GM12878 (cell line): ENCODE measurements around the gene TESK1. TPM values are rescaled to one million over a fixed set of nuclear protein-coding genes. Genes with fewer than 3 reads are reported as not detected.

Experiments used
- ATF7 ChIP-seq: fragments of 450-650 bp; IDR thresholded peaks from 2 replicates; pipeline ENCODE4 v1.6.1; 2016; ENCODE audit warnings: low read depth, mild to moderate bottlenecking
- BHLHE40 ChIP-seq, 2 experiments: fragments of 450-650 bp in 1 of 2; IDR thresholded peaks; 2 replicates each; pipeline ENCODE4 v1.6.1; 2011 to 2017; ENCODE audit warnings: low read depth in 2 of 2, borderline replicate concordance in 1 of 2, improper control_type of control experiment in 1 of 2, low read length in 1 of 2, mild to moderate bottlenecking in 1 of 2
- BRCA1 ChIP-seq: IDR thresholded peaks from 2 replicates; pipeline ENCODE4 v1.6.1; 2011; ENCODE audit warnings: low read depth, low read length, improper control_type of control experiment
- GABPA ChIP-seq: IDR thresholded peaks from 2 replicates; pipeline ENCODE4 v1.6.1; 2014; ENCODE audit warnings: antibody characterized with exemption, low read depth, mild to moderate bottlenecking, inconsistent platforms
- JUNB ChIP-seq: IDR thresholded peaks from 2 replicates; pipeline ENCODE4 v1.6.1; 2016; ENCODE audit warnings: antibody characterized with exemption, mild to moderate bottlenecking
- JUND ChIP-seq: IDR thresholded peaks from 2 replicates; pipeline ENCODE4 v1.6.1; 2012; ENCODE audit warnings: low read depth, mild to moderate bottlenecking, low read length, improper control_type of control experiment, moderate library complexity
- MTA2 ChIP-seq: fragments of 450-650 bp; IDR thresholded peaks from 2 replicates; pipeline ENCODE4 v1.6.1; 2016; ENCODE audit warnings: low read depth, mild to moderate bottlenecking, moderate library complexity
- RUNX3 ChIP-seq: IDR thresholded peaks from 2 replicates; pipeline ENCODE4 v1.6.1; 2012; ENCODE audit warnings: low read length, inconsistent platforms
- SIX5 ChIP-seq: IDR thresholded peaks from 2 replicates; pipeline ENCODE4 v1.6.1; 2011; ENCODE audit warnings: mild to moderate bottlenecking, low read depth, low read length, moderate library complexity; ENCODE audit not compliant: severe bottlenecking
- SPI1 ChIP-seq: IDR thresholded peaks from 2 replicates; pipeline ENCODE4 v1.6.1; 2011; ENCODE audit warnings: low read depth, mild to moderate bottlenecking, low read length, moderate library complexity, borderline replicate concordance; ENCODE audit not compliant: insufficient read depth
- TCF12 ChIP-seq: IDR thresholded peaks from 2 replicates; pipeline ENCODE4 v1.6.1; 2011; ENCODE audit warnings: low read depth, mild to moderate bottlenecking, low read length
- ZNF24 ChIP-seq: fragments of 450-650 bp; IDR thresholded peaks from 2 replicates; pipeline ENCODE4 v1.6.1; 2017; ENCODE audit warnings: antibody characterized with exemption, mild to moderate bottlenecking
- ZNF274 ChIP-seq: IDR thresholded peaks from one replicate; pipeline ENCODE4 v1.8.0; 2011; ENCODE audit not compliant: insufficient read length, insufficient read depth
- polyA plus RNA-seq, 11 experiments: library from polyadenylated mRNA; depleted of rRNA in 4 of 11; unstranded in 6 of 11; stranded (reverse) in 5 of 11; fragments of >200 nt; fragmentation: Nextera tagmentation in 4 of 11; fragmentation: Illumina TruSeq in 1 of 11; extraction: Ambion mirVana in 4 of 11; extraction: Trizol in 1 of 11; gene quantifications; 1 replicate in 1 of 11; 2 replicates in 10 of 11; pipeline versions ENCODE4 v1.2.1 to v1.2.3, GENCODE V29; 2011 to 2016; ENCODE audit warnings: inconsistent platforms in 2 of 11, missing spikeins in 2 of 11, low read depth in 1 of 11
- total RNA-seq, 4 experiments: library from RNA; depleted of rRNA in 3 of 4; stranded (reverse); fragments of >200 nt in 3 of 4; fragmentation: Illumina TruSeq in 1 of 4; extraction: Trizol in 1 of 4; gene quantifications; 2 replicates each; pipeline versions ENCODE4 v1.2.1 to v1.2.3, GENCODE V29; 2013 to 2021
- TF ChIP-seq, protein P1 (sequence below): fragments of 450-650 bp; IDR thresholded peaks from 2 replicates; pipeline ENCODE4 v1.6.1; 2017; ENCODE audit warnings: mild to moderate bottlenecking, low read depth, inconsistent platforms; ENCODE audit not compliant: poor library complexity, severe bottlenecking
- TF ChIP-seq, protein P2 (sequence below): fragments of 450-650 bp; IDR thresholded peaks from 2 replicates; pipeline ENCODE4 v1.6.1; 2018; ENCODE audit warnings: borderline replicate concordance, mild to moderate bottlenecking; ENCODE audit not compliant: partially characterized antibody
- TF ChIP-seq, protein P3 (sequence below): fragments of 450-650 bp; formaldehyde crosslinking; IDR thresholded peaks from 2 replicates; pipeline ENCODE4 v1.5.0; 2022; ENCODE audit warnings: mild to moderate bottlenecking, missing genetic modification characterization
- TF ChIP-seq, protein P4 (sequence below): fragments of 450-650 bp; IDR thresholded peaks from 2 replicates; pipeline ENCODE4 v1.6.1; 2018; ENCODE audit warnings: mild to moderate bottlenecking, low read depth, moderate library complexity; ENCODE audit not compliant: partially characterized antibody

TESK1 gene
- total and polyA plus RNA-seq, 10 of the 15 experiments (the other 5 are each of a cell fraction or from before 2014, with no cell fraction given): 0.16 to 19.5 (median 7.9) TPM; not detected in 1

DNA sequence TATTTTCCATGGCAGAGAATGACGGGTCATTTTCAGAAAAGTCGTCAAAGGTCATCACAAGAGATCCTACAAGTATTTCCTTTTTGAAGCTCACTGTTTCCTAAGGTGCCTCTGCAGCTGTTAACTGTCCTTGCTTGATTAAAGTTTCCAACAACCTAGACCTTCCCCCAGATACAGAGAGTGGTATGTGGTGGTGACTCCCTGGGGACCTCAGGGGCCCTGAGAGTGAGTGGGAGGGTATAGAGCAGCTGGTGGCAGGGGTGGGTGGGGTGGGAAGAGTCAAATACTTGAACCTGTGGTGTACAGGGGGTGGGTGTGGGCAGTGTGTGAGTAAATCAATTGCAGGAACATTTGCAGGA is 14.7 kb downstream of the TESK1 start (continued):
- TF ChIP-seq, protein P1, sequence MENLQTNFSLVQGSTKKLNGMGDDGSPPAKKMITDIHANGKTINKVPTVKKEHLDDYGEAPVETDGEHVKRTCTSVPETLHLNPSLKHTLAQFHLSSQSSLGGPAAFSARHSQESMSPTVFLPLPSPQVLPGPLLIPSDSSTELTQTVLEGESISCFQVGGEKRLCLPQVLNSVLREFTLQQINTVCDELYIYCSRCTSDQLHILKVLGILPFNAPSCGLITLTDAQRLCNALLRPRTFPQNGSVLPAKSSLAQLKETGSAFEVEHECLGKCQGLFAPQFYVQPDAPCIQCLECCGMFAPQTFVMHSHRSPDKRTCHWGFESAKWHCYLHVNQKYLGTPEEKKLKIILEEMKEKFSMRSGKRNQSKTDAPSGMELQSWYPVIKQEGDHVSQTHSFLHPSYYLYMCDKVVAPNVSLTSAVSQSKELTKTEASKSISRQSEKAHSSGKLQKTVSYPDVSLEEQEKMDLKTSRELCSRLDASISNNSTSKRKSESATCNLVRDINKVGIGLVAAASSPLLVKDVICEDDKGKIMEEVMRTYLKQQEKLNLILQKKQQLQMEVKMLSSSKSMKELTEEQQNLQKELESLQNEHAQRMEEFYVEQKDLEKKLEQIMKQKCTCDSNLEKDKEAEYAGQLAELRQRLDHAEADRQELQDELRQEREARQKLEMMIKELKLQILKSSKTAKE: no peak
- TF ChIP-seq ZNF274: no peak
- TF ChIP-seq SIX5: no peak
- TF ChIP-seq TCF12: peak; percentile 78
- TF ChIP-seq, protein P2, sequence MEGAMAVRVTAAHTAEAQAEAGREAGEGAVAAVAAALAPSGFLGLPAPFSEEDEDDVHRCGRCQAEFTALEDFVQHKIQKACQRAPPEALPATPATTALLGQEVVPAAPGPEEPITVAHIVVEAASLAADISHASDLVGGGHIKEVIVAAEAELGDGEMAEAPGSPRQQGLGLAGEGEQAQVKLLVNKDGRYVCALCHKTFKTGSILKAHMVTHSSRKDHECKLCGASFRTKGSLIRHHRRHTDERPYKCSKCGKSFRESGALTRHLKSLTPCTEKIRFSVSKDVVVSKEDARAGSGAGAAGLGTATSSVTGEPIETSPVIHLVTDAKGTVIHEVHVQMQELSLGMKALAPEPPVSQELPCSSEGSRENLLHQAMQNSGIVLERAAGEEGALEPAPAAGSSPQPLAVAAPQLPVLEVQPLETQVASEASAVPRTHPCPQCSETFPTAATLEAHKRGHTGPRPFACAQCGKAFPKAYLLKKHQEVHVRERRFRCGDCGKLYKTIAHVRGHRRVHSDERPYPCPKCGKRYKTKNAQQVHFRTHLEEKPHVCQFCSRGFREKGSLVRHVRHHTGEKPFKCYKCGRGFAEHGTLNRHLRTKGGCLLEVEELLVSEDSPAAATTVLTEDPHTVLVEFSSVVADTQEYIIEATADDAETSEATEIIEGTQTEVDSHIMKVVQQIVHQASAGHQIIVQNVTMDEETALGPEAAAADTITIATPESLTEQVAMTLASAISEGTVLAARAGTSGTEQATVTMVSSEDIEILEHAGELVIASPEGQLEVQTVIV: no peak
- TF ChIP-seq ATF7: 0 out of 2 replicates have a peak, but pooled peaks have one; percentile 39
- TF ChIP-seq, protein P3, sequence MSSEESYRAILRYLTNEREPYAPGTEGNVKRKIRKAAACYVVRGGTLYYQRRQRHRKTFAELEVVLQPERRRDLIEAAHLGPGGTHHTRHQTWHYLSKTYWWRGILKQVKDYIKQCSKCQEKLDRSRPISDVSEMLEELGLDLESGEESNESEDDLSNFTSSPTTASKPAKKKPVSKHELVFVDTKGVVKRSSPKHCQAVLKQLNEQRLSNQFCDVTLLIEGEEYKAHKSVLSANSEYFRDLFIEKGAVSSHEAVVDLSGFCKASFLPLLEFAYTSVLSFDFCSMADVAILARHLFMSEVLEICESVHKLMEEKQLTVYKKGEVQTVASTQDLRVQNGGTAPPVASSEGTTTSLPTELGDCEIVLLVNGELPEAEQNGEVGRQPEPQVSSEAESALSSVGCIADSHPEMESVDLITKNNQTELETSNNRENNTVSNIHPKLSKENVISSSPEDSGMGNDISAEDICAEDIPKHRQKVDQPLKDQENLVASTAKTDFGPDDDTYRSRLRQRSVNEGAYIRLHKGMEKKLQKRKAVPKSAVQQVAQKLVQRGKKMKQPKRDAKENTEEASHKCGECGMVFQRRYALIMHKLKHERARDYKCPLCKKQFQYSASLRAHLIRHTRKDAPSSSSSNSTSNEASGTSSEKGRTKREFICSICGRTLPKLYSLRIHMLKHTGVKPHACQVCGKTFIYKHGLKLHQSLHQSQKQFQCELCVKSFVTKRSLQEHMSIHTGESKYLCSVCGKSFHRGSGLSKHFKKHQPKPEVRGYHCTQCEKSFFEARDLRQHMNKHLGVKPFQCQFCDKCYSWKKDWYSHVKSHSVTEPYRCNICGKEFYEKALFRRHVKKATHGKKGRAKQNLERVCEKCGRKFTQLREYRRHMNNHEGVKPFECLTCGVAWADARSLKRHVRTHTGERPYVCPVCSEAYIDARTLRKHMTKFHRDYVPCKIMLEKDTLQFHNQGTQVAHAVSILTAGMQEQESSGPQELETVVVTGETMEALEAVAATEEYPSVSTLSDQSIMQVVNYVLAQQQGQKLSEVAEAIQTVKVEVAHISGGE (CRISPR knock-in tag): no peak
- peak; percentile 55 for TF ChIP-seq RUNX3
- TF ChIP-seq SPI1: no peak
- no peak for TF ChIP-seq JUND
- no peak for TF ChIP-seq ZNF24
- no peak for TF ChIP-seq BRCA1
- no peak for TF ChIP-seq MTA2
- TF ChIP-seq JUNB: no peak
- TF ChIP-seq BHLHE40 (IDR thresholded peaks at IDR 0.05; ENCODE audit: borderline replicate concordance in 1 of 2, low read depth in 2 of 2, low read length in 1 of 2): no peak
- TF ChIP-seq, protein P4, sequence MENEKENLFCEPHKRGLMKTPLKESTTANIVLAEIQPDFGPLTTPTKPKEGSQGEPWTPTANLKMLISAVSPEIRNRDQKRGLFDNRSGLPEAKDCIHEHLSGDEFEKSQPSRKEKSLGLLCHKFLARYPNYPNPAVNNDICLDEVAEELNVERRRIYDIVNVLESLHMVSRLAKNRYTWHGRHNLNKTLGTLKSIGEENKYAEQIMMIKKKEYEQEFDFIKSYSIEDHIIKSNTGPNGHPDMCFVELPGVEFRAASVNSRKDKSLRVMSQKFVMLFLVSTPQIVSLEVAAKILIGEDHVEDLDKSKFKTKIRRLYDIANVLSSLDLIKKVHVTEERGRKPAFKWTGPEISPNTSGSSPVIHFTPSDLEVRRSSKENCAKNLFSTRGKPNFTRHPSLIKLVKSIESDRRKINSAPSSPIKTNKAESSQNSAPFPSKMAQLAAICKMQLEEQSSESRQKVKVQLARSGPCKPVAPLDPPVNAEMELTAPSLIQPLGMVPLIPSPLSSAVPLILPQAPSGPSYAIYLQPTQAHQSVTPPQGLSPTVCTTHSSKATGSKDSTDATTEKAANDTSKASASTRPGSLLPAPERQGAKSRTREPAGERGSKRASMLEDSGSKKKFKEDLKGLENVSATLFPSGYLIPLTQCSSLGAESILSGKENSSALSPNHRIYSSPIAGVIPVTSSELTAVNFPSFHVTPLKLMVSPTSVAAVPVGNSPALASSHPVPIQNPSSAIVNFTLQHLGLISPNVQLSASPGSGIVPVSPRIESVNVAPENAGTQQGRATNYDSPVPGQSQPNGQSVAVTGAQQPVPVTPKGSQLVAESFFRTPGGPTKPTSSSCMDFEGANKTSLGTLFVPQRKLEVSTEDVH: no peak
- no peak for TF ChIP-seq GABPA
